RWPE1 (cell line): Measurements from ENCODE around the gene MARK2.

ENCODE experiments used
- CTCF ChIA-PET: fragments of 350-600 bp; sonication (Branson Sonifier 250); formaldehyde crosslinking; extraction: SDS; loops from one replicate; lab custom pipeline; 2021; lab: Yijun Ruan, JAX
- POLR2A ChIA-PET: fragments of 400-600 bp; formaldehyde crosslinking; extraction: SDS; loops from one replicate; lab custom pipeline; 2020; ENCODE audit warnings: antibody characterized with exemption; ENCODE audit not compliant: low non-redundant PET; lab: Yijun Ruan, JAX
- DNase-seq: peaks from one replicate; pipeline ENCODE4 v3.0.0; 2012; ENCODE audit warnings: low spot score
- H3K27ac ChIP-seq: fragments of 450-650 bp; 2 replicates; pipeline ENCODE4 v1.5.1; 2017
- CTCF ChIP-seq: fragments of 450-650 bp; conservative IDR thresholded peaks from 2 replicates; pipeline ENCODE4 v1.5.1; 2017; ENCODE audit warnings: low read depth, mild to moderate bottlenecking

MARK2 gene

GRCh38 chr11:63884196-63884932 is 45.5 kb downstream of the MARK2 start:
- POLR2A ChIA-PET = no interaction called here
- TF ChIP-seq CTCF = no peak

GRCh38 chr11:63887386-63887999 is 48.6 kb downstream of the MARK2 start:
- TF ChIP-seq CTCF = no peak
- ChIA-PET POLR2A (interaction anchor here (1.1 kb wide), 1 partner anchor 15 kb away, joined by 3 read pairs; no protein-coding TSS in a partner anchor), CTCF (interaction anchor here (0.6 to 1.0 kb wide), 5 partner anchors 11 to 58 kb away, joined by 3 to 4 read pairs (median 3); no protein-coding TSS in a partner anchor)
- no peak for DNase-seq
- peak overlapping the region; percentile 93 for H3K27ac ChIP-seq

More at GRCh38 chr11:63884196-63884932, 45.5 kb downstream of the MARK2 start:
- CTCF ChIA-PET = interaction anchor here (1.3 kb wide), 1 partner anchor 46 kb away, joined by 6 read pairs; no protein-coding TSS in a partner anchor
- peak overlapping the region; percentile 30; the same call in 1 of the 2 replicates for H3K27ac ChIP-seq
- DNase-seq = no peak

- ChIA-PET CTCF (interaction anchor here (0.6 to 1.1 kb wide), 5 partner anchors 10 to 19 kb away, joined by 3 to 4 read pairs (median 3); no protein-coding TSS in a partner anchor), POLR2A (interaction anchor here (0.5 to 1.2 kb wide), 2 partner anchors 46 to 50 kb away, joined by 3 to 6 read pairs; no protein-coding TSS in a partner anchor)
- peak overlapping the region; percentile 93 for H3K27ac ChIP-seq
- DNase-seq = peak; percentile 84
- TF ChIP-seq CTCF = no peak
Observed at GRCh38 chr11:63888170-63889086, 49.5 kb downstream of the MARK2 start.

GRCh38 chr11:63889344-63889743 is 50.4 kb downstream of the MARK2 start:
- no peak for TF ChIP-seq CTCF
- ChIA-PET CTCF (interaction anchor here (0.5 to 1.1 kb wide), 4 partner anchors 9 to 40 kb away, joined by 3 to 4 read pairs (median 3); no protein-coding TSS in a partner anchor), POLR2A (no interaction called here)
- peak overlapping the region; percentile 93 for H3K27ac ChIP-seq
- peak; percentile 79 for DNase-seq

DNA sequence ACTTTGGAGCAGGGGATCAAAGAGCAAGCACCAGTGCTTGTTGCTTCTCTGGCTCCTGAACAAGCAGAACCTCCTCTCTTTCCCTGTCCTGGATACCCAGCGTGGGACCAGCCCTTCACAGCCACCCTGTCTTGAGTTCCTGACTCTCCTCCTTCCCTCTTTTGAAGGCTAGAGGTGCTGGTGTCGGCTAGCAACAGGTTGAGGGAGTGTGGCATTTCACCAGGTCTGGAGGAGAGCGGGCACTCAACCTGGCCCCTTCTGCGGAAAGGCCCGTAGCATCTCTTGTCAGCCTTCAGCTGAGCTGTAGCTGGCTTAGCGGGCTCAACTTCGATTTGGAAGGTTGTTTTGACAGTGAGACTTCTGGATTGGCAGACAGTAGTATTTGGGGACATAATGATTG is 51.5 kb downstream of the MARK2 start:
- TF ChIP-seq CTCF = no peak
- ChIA-PET POLR2A (no interaction called here), CTCF (interaction anchor here (0.6 to 1.0 kb wide), 2 partner anchors 34 to 41 kb away, joined by 3 to 5 read pairs; no protein-coding TSS in a partner anchor)
- peak overlapping the region; percentile 93; the same call in 1 of the 2 replicates for H3K27ac ChIP-seq
- no peak for DNase-seq
